COLO668 (cell line): ENCODE data around the gene SLCO4A1.

Experiments used
- DNase-seq: peaks from one replicate; lab custom pipeline; 2025; ENCODE audit not compliant: unreplicated experiment; lab: John Stamatoyannopoulos, UW

Gene SLCO4A1

DNA sequence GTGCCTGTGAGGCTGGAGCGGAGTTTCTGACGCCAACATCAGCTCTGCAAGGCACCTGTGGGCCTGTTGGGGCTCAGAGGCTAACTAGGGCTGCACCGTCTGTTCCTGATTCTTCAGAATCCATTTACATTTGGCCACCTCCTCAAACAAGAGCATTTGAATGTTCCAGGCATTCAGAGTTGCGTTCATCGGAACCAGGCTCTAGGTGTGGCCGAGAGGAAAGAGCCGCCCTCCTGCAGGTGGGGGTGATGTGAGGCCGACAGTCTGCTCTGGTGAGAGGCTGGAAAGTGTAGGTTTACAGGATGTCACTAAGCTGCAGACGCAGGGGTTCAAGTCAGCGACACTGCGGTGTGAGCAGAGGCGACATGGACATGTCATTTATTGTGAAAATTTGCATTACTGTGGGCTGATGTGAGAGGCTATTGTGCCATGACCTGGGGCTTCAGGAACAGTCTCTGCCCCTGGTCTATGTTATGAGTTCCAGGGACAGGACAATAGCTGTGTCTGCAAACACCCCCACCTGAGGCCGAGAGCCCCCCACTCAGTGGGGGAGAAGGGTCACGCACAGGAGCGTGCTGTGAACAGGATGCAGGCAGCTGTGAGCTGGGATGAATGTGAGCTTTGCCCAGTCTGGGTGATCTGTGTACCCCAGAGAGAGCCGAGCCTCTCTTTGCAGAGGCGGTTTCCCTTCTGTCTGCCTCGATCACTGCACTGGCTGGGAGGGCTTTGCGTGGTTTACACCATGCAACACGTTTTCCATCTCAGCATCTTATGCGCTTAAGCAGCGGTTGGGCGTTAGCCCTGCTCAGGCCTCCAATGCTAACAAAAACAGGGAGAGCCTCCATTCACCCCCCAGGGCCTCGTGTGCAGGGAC is 21.1 kb downstream of the SLCO4A1 start:
- DNase-seq = no peak

DNA sequence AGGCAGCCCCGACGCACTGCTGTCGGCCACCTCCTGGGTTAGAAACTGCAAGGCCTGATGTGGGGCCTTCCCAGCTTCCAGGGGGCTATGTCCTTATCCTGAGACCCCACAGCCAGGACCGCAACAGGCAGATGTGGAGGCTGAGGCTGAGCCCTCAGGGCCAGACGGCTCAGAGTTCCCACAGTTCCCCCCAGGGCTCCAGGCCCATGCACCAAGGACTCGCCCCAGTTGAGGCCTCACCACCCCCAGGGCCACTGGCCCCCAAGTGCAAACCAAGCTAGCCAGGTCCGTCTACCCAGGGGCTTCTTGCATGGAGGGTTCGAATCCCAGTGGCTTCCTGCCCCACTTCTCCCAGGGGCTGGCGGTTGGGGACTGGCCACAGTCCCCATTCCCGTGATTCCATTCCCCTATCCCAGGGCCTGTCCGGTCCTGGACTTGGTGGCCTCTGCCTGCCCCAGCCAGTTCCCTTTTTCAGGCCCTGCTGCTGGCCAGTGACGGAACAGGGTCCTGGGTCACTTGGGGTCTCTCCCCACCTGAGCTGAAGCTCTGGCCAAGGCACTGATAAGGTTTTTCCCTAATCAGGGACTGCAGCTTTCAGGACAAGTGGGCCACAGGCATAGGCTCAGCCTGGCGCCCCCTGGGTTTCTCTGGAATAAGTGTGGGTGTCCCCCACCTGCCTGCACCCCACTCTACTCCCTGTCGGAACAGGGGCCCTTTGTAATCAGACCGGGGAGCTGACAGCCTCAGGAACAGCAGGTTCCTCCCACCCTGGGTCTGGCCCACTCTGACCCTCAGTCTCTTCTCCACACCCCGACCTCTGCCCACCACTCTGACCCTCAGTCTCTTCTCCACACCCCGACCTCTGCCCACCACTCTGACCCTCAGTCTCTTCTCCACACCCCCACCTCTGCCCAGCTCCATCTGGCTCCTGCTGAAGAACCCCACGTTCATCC is 22.0 kb downstream of the SLCO4A1 start:
- no peak for DNase-seq

DNA sequence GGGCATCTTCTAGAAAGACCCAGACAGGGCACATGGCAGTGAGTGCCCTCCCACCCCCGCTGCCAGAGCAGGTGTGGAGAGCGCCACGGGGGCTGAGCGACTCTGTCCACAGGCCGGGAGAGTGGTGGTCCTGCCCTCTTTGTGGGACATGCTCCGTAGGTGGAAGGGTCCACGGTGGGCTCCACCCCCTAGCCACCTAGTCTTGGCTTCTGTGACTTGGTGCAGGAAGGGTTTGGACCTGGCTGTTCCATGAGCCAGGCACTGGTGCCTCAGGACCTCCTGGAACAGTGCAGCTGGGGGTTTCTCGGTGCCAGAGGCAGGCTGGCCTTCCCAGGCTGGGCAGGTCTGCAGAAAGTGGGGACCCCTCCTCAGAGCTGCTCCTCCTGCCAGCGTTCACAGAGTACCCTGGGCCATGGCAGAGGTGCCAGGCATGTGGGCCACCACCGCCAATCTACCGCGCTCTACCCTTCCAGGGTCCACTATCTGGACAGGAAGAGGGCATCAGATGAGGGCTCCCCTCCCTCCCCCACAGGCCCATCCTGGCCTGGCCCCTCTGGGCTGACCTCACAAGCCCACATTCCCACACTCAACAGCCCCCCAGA is 23.0 kb downstream of the SLCO4A1 start:
- DNase-seq = no peak

DNA sequence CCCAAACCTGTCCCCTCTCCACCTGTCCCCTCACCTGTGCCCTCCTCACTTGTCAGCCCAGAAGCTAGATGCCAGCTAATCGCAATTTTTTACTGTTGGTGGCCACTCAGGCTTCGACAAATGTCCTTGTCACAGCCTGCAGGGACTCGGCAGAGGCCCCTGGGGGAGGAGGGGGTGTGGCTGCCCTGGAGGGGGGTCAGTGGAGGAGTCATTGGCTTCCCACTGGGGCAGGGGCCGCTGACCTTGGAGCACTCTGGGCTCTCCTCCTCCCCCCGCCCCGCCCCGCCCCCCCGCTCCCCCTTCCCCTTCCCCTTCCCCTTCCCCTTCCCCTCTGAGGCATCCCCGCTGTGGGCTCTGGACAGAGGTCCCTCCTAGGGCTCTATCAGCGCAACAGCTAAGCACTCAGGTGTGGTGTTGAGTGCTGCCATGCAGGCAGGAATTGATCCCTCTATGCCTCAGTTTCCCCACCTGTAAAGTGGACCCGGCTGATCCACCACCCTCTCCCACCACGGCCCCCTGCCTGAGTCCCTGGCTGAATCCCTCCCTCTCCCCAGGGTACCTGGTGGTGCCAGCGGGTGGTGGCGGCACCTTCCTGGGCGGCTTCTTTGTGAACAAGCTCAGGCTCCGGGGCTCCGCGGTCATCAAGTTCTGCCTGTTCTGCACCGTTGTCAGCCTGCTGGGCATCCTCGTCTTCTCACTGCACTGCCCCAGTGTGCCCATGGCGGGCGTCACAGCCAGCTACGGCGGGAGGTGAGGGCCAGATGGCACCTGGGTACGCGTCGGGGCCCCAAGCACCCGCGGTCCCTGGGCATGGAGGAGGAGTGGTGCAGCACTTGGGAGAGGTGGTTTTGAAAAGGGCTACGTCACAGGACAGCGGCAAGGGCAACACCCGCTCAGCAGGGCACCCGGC is 23.8 kb downstream of the SLCO4A1 start:
- no peak for DNase-seq

DNA sequence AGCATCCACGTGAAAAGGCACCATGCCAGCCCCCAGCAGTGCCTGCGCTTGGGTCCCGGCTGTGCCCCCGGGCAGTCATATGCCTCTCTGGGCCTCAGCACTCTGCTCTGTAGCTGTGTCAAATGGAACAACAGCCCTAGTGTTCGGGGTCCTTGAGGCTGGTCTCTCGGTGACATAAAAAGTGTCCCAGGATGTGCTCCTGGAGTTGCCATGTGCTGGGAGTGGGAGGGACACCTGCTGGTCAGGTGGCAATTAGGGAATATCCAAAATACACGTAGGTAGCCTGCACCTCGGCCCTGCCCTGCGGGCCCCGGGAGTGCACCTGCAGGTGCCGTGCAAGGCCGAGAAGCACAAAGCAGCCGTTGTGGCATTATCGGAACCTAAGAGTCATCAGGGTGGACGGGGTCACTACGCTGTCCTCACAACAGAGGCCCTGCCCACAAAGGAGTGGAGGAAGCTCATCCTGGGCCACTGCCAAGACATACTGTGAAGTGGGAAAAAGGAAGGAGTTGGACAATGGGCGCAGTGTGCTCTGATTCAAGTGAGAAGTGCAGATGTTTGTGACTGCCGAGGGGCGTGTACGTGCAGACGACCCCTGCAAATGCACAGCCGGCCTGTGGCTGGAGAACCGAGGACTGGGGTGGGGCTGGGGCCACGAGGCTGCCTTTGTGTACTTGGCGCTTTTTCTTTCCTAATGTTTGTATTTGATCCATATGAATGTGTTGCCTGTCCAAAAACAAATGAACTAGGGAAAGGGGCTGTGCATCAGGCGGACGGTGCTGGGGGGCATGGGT is 24.6 kb downstream of the SLCO4A1 start:
- DNase-seq = no peak

DNA sequence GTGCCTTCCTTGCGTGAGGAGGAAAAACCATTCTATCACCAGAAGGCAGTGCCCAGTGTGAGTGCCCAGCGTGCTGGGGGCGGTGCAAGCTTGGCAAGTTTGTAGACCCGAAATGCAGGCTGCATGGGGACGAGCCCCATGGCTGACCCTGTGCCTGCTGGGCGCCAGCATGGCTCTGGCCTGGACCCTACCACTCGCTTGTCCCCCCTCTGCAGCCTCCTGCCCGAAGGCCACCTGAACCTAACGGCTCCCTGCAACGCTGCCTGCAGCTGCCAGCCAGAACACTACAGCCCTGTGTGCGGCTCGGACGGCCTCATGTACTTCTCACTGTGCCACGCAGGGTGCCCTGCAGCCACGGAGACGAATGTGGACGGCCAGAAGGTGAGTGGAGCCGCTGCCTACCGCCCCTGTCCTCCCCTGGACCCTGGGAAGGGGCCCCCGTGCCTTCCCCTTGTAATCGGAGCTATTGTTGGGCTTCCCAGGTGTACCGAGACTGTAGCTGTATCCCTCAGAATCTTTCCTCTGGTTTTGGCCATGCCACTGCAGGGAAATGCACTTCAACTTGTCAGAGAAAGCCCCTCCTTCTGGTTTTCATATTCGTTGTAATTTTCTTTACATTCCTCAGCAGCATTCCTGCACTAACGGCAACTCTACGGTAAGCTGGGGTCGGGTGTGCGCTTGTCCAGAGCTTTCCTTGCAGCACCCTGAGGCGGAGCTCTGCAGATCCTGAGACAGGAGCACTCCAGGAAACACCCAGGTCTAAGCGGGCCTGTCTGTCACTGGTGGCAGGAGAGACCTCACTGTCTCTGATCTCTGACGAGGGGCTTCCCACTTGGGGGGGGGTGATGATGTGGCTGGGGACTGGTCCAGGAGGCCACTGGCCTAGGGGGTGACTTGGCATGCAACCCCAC is 25.5 kb downstream of the SLCO4A1 start:
- no peak for DNase-seq

DNA sequence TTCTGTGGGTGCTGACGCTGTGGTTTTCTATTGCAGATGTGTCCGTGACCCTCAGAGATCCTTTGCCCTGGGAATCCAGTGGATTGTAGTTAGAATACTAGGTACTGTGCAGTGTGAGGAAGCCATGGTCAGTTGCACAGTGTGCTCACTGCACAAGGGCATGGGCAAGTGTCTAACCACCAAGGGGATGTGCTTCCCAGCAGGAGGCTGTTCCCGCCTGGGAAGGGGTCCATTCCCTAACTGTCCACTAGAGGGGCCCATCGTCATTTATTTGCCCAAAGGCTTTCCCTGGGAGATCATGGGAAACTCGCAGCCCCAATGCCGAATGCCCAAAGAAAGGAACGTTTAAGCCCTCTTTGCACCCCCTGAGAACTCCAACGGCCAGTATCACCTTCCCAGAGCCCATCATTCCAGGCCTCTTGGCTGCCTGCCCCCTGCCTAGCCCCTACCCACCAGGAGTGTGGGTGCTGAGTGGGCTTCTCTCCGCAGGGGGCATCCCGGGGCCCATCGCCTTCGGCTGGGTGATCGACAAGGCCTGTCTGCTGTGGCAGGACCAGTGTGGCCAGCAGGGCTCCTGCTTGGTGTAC is 26.2 kb downstream of the SLCO4A1 start:
- DNase-seq = peak; percentile 66

DNA sequence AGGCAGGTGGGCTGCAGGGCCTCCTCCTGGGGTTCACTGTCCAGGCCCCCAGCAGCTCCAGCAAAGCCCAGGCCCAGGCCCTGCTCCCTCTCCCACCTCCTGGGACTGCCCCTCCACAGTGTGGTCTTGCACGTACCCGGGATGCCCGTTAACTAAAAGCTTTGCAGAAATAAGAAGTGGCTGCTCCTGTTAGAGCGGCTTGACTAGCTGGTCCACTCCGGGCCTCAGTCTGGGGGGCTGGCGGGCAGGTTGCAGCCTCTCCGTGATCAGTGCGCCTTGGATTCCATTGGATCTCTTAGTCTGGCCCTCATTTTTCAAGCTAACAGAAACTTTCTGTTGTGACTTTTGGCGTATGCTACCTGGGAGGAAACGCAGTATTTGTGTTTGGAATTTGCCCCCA is 26.9 kb downstream of the SLCO4A1 start:
- DNase-seq = no peak

DNA sequence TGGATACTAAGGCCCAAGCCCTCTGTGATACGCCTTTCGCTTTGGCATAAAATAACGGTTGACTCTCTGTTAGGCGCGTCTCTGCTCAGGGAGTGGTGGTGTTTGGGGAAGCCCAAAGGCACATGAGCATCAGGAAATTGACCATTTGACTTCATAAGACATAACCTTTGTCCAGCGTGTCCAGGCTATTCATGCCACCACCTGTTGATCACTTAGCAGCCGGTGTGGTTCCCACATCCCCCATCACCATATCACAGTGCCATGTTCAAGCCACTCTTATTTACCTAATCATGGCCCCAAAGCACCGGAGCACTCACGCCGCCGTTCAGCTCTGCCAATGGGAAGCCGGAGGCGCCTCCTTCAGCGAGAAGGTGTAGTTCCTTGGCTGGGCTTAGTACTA is 27.9 kb downstream of the SLCO4A1 start:
- DNase-seq = no peak

DNA sequence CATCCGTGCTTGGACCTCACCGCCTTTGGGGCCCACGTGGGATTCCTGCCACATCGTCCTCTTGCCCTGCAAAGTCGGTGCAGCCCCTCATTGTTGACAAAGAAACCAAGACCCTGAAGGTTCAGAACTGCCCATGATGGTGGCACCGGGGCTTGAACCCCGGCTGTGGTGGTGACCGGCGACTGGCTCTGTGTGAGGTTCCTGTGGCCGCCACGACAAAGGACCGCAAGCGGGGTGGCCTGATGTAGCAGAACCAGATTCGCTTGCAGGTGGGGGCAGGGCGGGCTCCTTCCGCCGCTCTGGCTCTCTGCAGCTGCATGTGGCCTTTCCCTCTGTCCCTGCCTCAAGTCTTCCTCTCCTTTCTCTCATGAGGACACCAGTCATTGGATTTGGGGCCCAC is 28.7 kb downstream of the SLCO4A1 start:
- DNase-seq = no peak

DNA sequence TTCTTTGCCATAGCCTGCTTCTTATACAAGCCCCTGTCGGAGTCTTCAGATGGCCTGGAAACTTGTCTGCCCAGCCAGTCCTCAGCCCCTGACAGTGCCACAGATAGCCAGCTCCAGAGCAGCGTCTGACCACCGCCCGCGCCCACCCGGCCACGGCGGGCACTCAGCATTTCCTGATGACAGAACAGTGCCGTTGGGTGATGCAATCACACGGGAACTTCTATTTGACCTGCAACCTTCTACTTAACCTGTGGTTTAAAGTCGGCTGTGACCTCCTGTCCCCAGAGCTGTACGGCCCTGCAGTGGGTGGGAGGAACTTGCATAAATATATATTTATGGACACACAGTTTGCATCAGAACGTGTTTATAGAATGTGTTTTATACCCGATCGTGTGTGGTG is 29.5 kb downstream of the SLCO4A1 start:
- DNase-seq = no peak

DNA sequence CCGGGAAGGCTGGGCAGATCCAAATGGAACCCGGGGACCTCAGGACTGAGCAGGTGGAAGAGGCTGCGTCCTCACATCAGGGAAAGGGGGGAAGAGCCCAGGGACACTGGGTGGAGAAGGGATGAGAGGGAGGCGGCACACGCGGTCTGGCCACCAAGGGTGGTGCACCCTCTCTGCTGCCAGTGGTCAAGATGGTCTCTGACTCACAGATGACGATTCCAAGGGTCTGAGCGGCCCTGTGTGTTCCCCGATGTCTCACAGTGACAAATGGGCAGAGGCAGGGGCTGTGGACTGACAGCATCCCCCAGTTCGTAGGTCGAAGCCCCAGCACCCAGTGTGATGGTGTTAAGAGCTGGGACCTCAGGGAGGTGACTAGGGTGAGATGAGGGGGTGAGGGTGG is 32.1 kb downstream of the SLCO4A1 start:
- no peak for DNase-seq

DNA sequence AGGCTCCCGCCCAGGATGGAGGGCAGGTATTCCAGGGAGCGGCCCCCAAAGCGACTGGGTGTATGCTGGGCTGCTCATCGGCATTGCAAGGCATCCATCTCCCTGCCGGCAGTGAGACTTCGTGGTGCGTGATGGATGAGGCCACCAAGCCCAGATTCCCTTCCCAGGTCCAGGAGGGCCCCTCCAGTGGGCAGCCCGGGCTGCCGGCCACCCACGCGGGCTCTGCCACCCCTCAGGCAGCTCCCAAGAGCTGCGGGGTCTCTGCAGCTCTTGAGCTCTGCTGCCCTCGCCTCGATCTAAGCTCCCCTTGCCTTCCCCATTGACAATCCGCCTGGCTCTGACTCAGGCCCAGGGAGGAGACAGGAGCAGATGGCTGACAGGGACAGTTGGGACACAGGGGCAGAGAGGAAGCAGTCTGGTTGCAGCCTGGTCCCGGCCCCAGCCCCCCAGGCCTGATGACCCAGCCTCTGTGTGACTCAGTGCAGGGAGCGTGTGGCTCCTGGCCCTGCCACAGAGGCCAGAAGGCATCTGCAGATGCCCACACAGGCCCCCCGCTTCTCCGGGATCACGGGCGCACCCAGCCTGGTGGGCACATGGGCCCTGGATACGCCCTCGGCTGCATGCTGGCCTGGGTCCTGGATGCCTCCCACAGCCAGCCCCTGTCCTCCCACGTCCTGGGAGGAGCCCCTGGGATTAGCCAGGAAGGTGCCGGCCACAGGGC is 33.0 kb downstream of the SLCO4A1 start:
- DNase-seq = no peak

DNA sequence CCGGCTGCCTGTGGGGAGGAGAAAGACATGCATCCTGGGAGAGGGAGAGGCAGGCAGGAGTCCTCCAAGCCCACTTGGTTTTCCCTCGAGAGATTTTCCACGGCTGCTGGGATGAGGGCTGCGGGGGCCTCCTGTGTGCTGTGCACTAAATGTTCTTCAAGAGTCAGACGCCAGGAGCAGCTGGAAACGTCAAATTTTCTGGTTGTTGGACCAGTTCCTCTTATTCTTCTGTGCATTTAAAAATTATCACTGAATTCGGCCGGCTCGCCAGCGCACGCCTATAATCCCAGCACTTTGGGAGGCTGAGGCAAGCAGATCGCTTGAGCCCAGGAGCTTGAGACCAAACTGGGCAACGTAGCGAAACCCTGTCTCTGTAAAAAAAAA is 33.6 kb downstream of the SLCO4A1 start:
- DNase-seq = no peak

DNA sequence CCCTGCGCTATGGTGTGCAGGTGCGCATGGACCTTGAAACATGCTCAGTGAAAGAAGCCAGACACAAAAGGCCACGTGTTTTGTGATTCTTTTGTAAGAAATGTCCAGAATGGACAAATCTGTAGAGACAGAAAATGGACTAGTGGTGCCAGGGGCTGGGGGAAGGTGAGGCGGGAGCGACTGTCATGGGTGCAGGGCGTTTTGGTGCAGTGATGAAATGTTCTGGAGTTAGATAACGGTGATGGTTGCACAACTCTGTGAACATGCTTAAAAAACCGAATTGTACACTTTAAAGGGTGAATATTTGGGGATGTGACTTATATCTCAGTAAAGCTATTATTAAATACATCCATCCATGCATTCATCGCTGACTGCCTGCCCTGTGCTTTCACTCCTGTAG is 34.7 kb downstream of the SLCO4A1 start:
- no peak for DNase-seq

DNA sequence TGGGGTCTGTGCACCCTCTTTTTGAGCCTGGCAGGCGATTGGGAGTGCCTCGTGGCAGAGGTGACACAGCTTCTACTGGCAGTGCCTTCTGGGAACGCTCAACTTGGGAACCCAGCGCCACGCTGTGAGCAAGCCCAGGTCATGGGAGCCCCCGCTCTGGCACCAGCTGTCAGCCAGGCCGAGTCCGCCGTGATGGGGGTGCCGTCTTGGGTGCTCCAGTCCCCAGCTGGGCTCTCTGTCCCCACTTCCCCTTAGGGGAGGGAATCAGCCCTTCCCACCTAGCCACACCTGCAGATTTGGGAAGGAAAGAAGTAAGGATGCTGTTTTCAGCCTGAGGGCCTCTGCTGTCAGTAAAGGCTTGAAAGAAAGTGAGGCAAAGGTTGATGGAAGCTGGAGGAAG is 35.4 kb downstream of the SLCO4A1 start:
- DNase-seq = no peak

DNA sequence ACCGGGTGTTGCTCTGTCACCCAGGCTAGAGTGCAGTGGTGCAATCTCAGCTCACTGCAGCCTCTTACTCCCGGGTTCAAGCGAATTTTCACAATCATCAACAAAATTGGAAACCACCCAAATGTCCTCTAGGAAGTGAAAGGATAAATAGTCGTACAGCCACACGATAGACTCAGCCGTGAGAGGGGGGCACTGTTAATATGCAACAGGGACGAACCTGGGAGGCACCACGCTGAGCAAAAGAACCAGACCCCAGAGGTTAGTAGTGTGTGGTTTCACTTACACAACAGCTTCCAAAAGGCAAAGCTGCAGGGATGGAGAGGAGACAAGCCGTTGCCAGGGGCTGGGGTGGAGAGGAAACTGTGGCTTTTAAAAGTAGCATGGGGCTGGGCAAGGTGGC is 36.2 kb downstream of the SLCO4A1 start:
- DNase-seq = no peak
